HEK293 (cell line): ENCODE results near the gene MINPP1.

ENCODE experiments used
- BCL11A ChIP-seq: fragments of 450-650 bp; formaldehyde crosslinking; IDR thresholded peaks from 2 replicates; pipeline ENCODE4 v1.5.1; 2016; ENCODE audit warnings: low read depth, missing biosample characterization, missing genetic modification characterization
- BCL11B ChIP-seq: fragments of 450-650 bp; formaldehyde crosslinking; IDR thresholded peaks from 2 replicates; pipeline ENCODE4 v1.5.1; 2016; ENCODE audit warnings: low read depth, missing biosample characterization, missing genetic modification characterization
- GLI2 ChIP-seq: fragments of 450-650 bp; formaldehyde crosslinking; IDR thresholded peaks from 2 replicates; pipeline ENCODE4; 2017; ENCODE audit warnings: missing biosample characterization, missing genetic modification characterization, low read depth, borderline replicate concordance
- GLIS1 ChIP-seq: fragments of 450-650 bp; formaldehyde crosslinking; IDR thresholded peaks from 2 replicates; pipeline ENCODE4 v1.5.1; 2016; ENCODE audit warnings: missing biosample characterization, missing genetic modification characterization
- HOXC10 ChIP-seq: sonication (generic); formaldehyde crosslinking; IDR thresholded peaks from 2 replicates; pipeline ENCODE4 v1.8.1; 2023; ENCODE audit warnings: mild to moderate bottlenecking, missing genetic modification reagents
- KLF9 ChIP-seq: fragments of 450-650 bp; formaldehyde crosslinking; IDR thresholded peaks from 2 replicates; pipeline ENCODE4 v1.5.1; 2016; ENCODE audit warnings: missing biosample characterization, missing genetic modification characterization, low read depth
- OSR2 ChIP-seq: fragments of 450-650 bp; formaldehyde crosslinking; IDR thresholded peaks from 2 replicates; pipeline ENCODE4 v1.5.1; 2016; ENCODE audit warnings: missing biosample characterization, missing genetic modification characterization
- PATZ1 ChIP-seq: fragments of 450-650 bp; formaldehyde crosslinking; IDR thresholded peaks from 2 replicates; pipeline ENCODE4 v1.5.1; 2016; ENCODE audit warnings: missing biosample characterization, missing genetic modification characterization
- PRDM4 ChIP-seq: fragments of 450-650 bp; formaldehyde crosslinking; IDR thresholded peaks from 2 replicates; pipeline ENCODE4 v1.5.1; 2017; ENCODE audit warnings: missing biosample characterization, missing genetic modification characterization
- SP7 ChIP-seq: fragments of 450-650 bp; formaldehyde crosslinking; IDR thresholded peaks from 2 replicates; pipeline ENCODE4 v1.5.1; 2016; ENCODE audit warnings: missing biosample characterization, missing genetic modification characterization
- ZBTB1 ChIP-seq: fragments of 450-650 bp; formaldehyde crosslinking; IDR thresholded peaks from 2 replicates; pipeline ENCODE4 v1.5.1; 2016; ENCODE audit warnings: missing biosample characterization, missing genetic modification characterization
- ZBTB48 ChIP-seq: fragments of 450-650 bp; formaldehyde crosslinking; IDR thresholded peaks from 2 replicates; pipeline ENCODE4 v1.5.1; 2016; ENCODE audit warnings: missing biosample characterization, missing genetic modification characterization
- ZFP41 ChIP-seq: fragments of 450-650 bp; formaldehyde crosslinking; IDR thresholded peaks from 2 replicates; pipeline ENCODE4 v1.5.1; 2016; ENCODE audit warnings: missing biosample characterization, missing genetic modification characterization, borderline replicate concordance
- ZNF114 ChIP-seq: fragments of 450-650 bp; formaldehyde crosslinking; IDR thresholded peaks from 2 replicates; pipeline ENCODE4 v1.5.0; 2017; ENCODE audit warnings: missing biosample characterization, missing genetic modification characterization
- ZNF146 ChIP-seq: fragments of 450-650 bp; formaldehyde crosslinking; IDR thresholded peaks from 2 replicates; pipeline ENCODE4 v1.5.1; 2016; ENCODE audit warnings: missing biosample characterization, missing genetic modification characterization
- ZNF174 ChIP-seq: fragments of 450-650 bp; formaldehyde crosslinking; IDR thresholded peaks from 2 replicates; pipeline ENCODE4 v1.5.0; 2017; ENCODE audit warnings: missing biosample characterization, mild to moderate bottlenecking, missing genetic modification characterization
- ZNF248 ChIP-seq: fragments of 450-650 bp; formaldehyde crosslinking; IDR thresholded peaks from 2 replicates; pipeline ENCODE4 v1.5.1; 2017; ENCODE audit warnings: missing biosample characterization, missing genetic modification characterization
- ZNF394 ChIP-seq: fragments of 450-650 bp; formaldehyde crosslinking; IDR thresholded peaks from 2 replicates; pipeline ENCODE4 v1.5.1; 2016; ENCODE audit warnings: missing biosample characterization, missing genetic modification characterization, mild to moderate bottlenecking, moderate library complexity, borderline replicate concordance
- ZNF423 ChIP-seq: fragments of 450-650 bp; formaldehyde crosslinking; IDR thresholded peaks from 2 replicates; pipeline ENCODE4 v1.5.1; 2016; ENCODE audit warnings: missing biosample characterization, missing genetic modification characterization
- ZNF521 ChIP-seq: fragments of 450-650 bp; formaldehyde crosslinking; IDR thresholded peaks from 2 replicates; pipeline ENCODE4 v1.5.1; 2017; ENCODE audit warnings: missing biosample characterization, mild to moderate bottlenecking, missing genetic modification characterization
- ZNF596 ChIP-seq: fragments of 450-650 bp; IDR thresholded peaks from 2 replicates; pipeline ENCODE4 v1.5.0; 2018; ENCODE audit warnings: missing biosample characterization, mild to moderate bottlenecking, missing genetic modification characterization, moderate library complexity
- ZNF654 ChIP-seq: fragments of 450-650 bp; formaldehyde crosslinking; IDR thresholded peaks from 2 replicates; pipeline ENCODE4 v1.5.1; 2016; ENCODE audit warnings: low read depth, missing biosample characterization, missing genetic modification characterization
- ZNF776 ChIP-seq: fragments of 450-650 bp; formaldehyde crosslinking; IDR thresholded peaks from 2 replicates; pipeline ENCODE4 v1.5.0; 2017; ENCODE audit warnings: missing biosample characterization, missing genetic modification characterization, borderline replicate concordance
- ZNF791 ChIP-seq: fragments of 450-650 bp; formaldehyde crosslinking; IDR thresholded peaks from 2 replicates; pipeline ENCODE4 v1.5.1; 2016; ENCODE audit warnings: missing biosample characterization, missing genetic modification characterization
- TF ChIP-seq, protein P1 (sequence below): fragments of 450-650 bp; formaldehyde crosslinking; IDR thresholded peaks from 2 replicates; pipeline ENCODE4 v1.5.1; 2016; ENCODE audit warnings: missing biosample characterization, missing genetic modification characterization, low read depth
- TF ChIP-seq, protein P2 (sequence below): fragments of 450-650 bp; formaldehyde crosslinking; IDR thresholded peaks from 2 replicates; pipeline ENCODE4 v1.5.1; 2017; ENCODE audit warnings: missing biosample characterization, missing genetic modification characterization
- TF ChIP-seq, protein P3 (sequence below): fragments of 450-650 bp; formaldehyde crosslinking; IDR thresholded peaks from 2 replicates; pipeline ENCODE4 v1.5.1; 2016; ENCODE audit warnings: missing biosample characterization, missing genetic modification characterization
- TF ChIP-seq, protein P4 (sequence below): fragments of 450-650 bp; formaldehyde crosslinking; IDR thresholded peaks from 2 replicates; pipeline ENCODE4 v1.5.1; 2016; ENCODE audit warnings: missing biosample characterization, missing genetic modification characterization

MINPP1 gene

GRCh38 chr10:87585565-87586514 is 81.1 kb downstream of the MINPP1 start (continued):
- TF ChIP-seq PATZ1 (tag by site-specific recombination) (peak; percentile 22; the same call in 1 of the 2 replicates), PRDM4 (tag by site-specific recombination) (peak; percentile 71; the same call in 1 of the 2 replicates), ZNF174 (tag by site-specific recombination) (peak; percentile 100), BCL11A (peak; percentile 60; the same call in 1 of the 2 replicates), HOXC10 (no peak), ZNF146 (tag by site-specific recombination) (no peak), OSR2 (tag by site-specific recombination) (peak; percentile 70), ZNF776 (tag by site-specific recombination) (peak; percentile 98), BCL11B (tag by site-specific recombination) (no peak), ZBTB48 (tag by site-specific recombination) (no peak), ZBTB1 (tag by site-specific recombination) (no peak), ZNF248 (peak; percentile 96), GLI2 (tag by site-specific recombination) (peak; percentile 94; the same call in 1 of the 2 replicates), ZNF394 (tag by site-specific recombination) (peak; percentile 21; the same call in 1 of the 2 replicates), ZNF114 (tag by site-specific recombination) (peak; percentile 97), ZNF596 (tag by site-specific recombination) (0 out of 2 replicates have a peak, but pooled peaks have one; percentile 23), ZNF654 (no peak), SP7 (tag by site-specific recombination) (peak; percentile 95), ZFP41 (tag by site-specific recombination) (no peak), ZNF423 (tag by site-specific recombination) (no peak), ZNF521 (tag by site-specific recombination) (no peak), ZNF791 (tag by site-specific recombination) (no peak), GLIS1 (tag by site-specific recombination) (0 out of 2 replicates have a peak, but pooled peaks have one; percentile 25), KLF9 (tag by site-specific recombination) (no peak)
- TF ChIP-seq, protein P1, sequence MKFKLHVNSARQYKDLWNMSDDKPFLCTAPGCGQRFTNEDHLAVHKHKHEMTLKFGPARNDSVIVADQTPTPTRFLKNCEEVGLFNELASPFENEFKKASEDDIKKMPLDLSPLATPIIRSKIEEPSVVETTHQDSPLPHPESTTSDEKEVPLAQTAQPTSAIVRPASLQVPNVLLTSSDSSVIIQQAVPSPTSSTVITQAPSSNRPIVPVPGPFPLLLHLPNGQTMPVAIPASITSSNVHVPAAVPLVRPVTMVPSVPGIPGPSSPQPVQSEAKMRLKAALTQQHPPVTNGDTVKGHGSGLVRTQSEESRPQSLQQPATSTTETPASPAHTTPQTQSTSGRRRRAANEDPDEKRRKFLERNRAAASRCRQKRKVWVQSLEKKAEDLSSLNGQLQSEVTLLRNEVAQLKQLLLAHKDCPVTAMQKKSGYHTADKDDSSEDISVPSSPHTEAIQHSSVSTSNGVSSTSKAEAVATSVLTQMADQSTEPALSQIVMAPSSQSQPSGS (tag by site-specific recombination) = peak; percentile 30; the same call in 1 of the 2 replicates
- TF ChIP-seq, protein P2, sequence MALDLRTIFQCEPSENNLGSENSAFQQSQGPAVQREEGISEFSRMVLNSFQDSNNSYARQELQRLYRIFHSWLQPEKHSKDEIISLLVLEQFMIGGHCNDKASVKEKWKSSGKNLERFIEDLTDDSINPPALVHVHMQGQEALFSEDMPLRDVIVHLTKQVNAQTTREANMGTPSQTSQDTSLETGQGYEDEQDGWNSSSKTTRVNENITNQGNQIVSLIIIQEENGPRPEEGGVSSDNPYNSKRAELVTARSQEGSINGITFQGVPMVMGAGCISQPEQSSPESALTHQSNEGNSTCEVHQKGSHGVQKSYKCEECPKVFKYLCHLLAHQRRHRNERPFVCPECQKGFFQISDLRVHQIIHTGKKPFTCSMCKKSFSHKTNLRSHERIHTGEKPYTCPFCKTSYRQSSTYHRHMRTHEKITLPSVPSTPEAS (tag by site-specific recombination) = peak; percentile 27; the same call in 1 of the 2 replicates
- TF ChIP-seq, protein P3, sequence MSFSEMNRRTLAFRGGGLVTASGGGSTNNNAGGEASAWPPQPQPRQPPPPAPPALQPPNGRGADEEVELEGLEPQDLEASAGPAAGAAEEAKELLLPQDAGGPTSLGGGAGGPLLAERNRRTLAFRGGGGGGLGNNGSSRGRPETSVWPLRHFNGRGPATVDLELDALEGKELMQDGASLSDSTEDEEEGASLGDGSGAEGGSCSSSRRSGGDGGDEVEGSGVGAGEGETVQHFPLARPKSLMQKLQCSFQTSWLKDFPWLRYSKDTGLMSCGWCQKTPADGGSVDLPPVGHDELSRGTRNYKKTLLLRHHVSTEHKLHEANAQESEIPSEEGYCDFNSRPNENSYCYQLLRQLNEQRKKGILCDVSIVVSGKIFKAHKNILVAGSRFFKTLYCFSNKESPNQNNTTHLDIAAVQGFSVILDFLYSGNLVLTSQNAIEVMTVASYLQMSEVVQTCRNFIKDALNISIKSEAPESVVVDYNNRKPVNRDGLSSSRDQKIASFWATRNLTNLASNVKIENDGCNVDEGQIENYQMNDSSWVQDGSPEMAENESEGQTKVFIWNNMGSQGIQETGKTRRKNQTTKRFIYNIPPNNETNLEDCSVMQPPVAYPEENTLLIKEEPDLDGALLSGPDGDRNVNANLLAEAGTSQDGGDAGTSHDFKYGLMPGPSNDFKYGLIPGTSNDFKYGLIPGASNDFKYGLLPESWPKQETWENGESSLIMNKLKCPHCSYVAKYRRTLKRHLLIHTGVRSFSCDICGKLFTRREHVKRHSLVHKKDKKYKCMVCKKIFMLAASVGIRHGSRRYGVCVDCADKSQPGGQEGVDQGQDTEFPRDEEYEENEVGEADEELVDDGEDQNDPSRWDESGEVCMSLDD (tag by site-specific recombination) = no peak
- TF ChIP-seq, protein P4, sequence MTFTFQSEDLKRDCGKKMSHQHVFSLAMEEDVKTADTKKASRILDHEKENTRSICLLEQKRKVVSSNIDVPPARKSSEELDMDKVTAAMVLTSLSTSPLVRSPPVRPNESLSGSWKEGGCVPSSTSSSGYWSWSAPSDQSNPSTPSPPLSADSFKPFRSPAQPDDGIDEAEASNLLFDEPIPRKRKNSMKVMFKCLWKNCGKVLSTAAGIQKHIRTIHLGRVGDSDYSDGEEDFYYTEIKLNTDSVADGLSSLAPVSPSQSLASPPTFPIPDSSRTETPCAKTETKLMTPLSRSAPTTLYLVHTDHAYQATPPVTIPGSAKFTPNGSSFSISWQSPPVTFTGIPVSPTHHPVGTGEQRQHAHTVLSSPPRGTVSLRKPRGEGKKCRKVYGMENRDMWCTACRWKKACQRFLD = no peak
